Breast epithelium (tissue), 4 donors: ENCODE measurements around the gene LRIF1. TPM values are rescaled to one million over a fixed set of nuclear protein-coding genes. Genes with fewer than 3 reads are reported as not detected.

Source experiments
- DNase-seq, 2 donors: peaks; one replicate each; pipeline ENCODE4 v3.0.0-alpha.2; 2019; ENCODE audit warnings: low spot score in 2 of 2
- H3K27ac ChIP-seq, 2 donors: fragments of 200-600 bp; sonication (generic) in 1 of 2; one replicate each; pipeline ENCODE4 v1.5.1; 2016 to 2019; ENCODE audit warnings: mild to moderate bottlenecking in 1 of 2
- H3K27me3 ChIP-seq, 2 donors: fragments of 200-600 bp; sonication (generic) in 1 of 2; one replicate each; pipeline versions ENCODE4 v1.5.1 to v1.6.0; 2017 to 2019; ENCODE audit warnings: control low read depth in 1 of 2, mild to moderate bottlenecking in 1 of 2
- H3K36me3 ChIP-seq: fragments of 200-600 bp; one replicate; pipeline ENCODE4 v1.5.1; 2019
- H3K4me1 ChIP-seq, 2 donors: fragments of 200-600 bp; sonication (generic); one replicate each; pipeline ENCODE4 v1.5.1; 2016 to 2019; ENCODE audit warnings: control low read depth in 1 of 2
- H3K4me3 ChIP-seq, 3 donors: fragments of 200-600 bp; sonication (generic); 1 replicate in 2 of 3; 2 replicates in 1 of 3; pipeline ENCODE4 v1.5.1; 2016 to 2019; ENCODE audit warnings: mild to moderate bottlenecking in 3 of 3, moderate library complexity in 2 of 3
- H3K9me3 ChIP-seq, 2 donors: fragments of 200-600 bp; sonication (generic) in 1 of 2; one replicate each; pipeline ENCODE4 v1.5.1; 2016 to 2019; ENCODE audit warnings: control low read depth in 1 of 2
- CTCF ChIP-seq, 3 donors: fragments of 450-650 bp; IDR thresholded peaks; one replicate each; pipeline ENCODE4 v1.5.1; 2016 to 2017; ENCODE audit warnings: antibody characterized with exemption in 3 of 3, mild to moderate bottlenecking in 3 of 3, moderate library complexity in 3 of 3
- POLR2A ChIP-seq: fragments of 450-650 bp; IDR thresholded peaks from one replicate; pipeline ENCODE4 v1.6.1; 2016; ENCODE audit warnings: antibody characterized with exemption, mild to moderate bottlenecking, moderate library complexity
- POLR2AphosphoS5 ChIP-seq, 3 donors: sonication (generic); formaldehyde crosslinking; IDR thresholded peaks; one replicate each; pipeline ENCODE4 v1.6.1; 2017; ENCODE audit warnings: antibody characterized with exemption in 3 of 3
- intact Hi-C: fragments of 100-400 bp; cut with DNase I; formaldehyde crosslinking; loops from one replicate; pipeline ENCODE4 v1.15.1; 2023; ENCODE audit warnings: low total_unique reads
- total RNA-seq, 3 donors: library from RNA; depleted of rRNA; stranded (reverse); fragments of >200 nt; gene quantifications; one replicate each; pipeline ENCODE4 v1.1.0, GENCODE V29; 2016

The LRIF1 gene
- total RNA-seq, 3 donors from 2014 or later: 9.5 to 17.0 (median 9.8) TPM

- Histone ChIP-seq H3K9me3 (no peaks in the 10 kb centered on the region), H3K4me1 (no peaks in the 10 kb centered on the region), H3K27ac (no peak overlapping the region), H3K4me3 (no peak overlapping the region), H3K36me3 (no peaks in the 10 kb centered on the region), H3K27me3 (no peaks in the 10 kb centered on the region)
- no peak for TF ChIP-seq POLR2AphosphoS5 (IDR thresholded peaks at IDR 0.05)
- no peak for TF ChIP-seq POLR2A
- no peak for TF ChIP-seq CTCF (IDR thresholded peaks at IDR 0.05)
- intact Hi-C loops: no loop called here
- DNase-seq: no peak
Measured at GRCh38 chr1:110903853-110904500, 59.7 kb downstream of the LRIF1 start.

- TF ChIP-seq POLR2AphosphoS5 (IDR thresholded peaks at IDR 0.05): no peak
- TF ChIP-seq POLR2A: no peak
- no peak for TF ChIP-seq CTCF (IDR thresholded peaks at IDR 0.05)
- no peaks in the 10 kb centered on the region for H3K9me3 ChIP-seq
- no peak for DNase-seq
- no peaks in the 10 kb centered on the region for H3K4me1 ChIP-seq
- no peak overlapping the region for H3K4me3 ChIP-seq
- no peaks in the 10 kb centered on the region for H3K36me3 ChIP-seq
- no peaks in the 10 kb centered on the region for H3K27me3 ChIP-seq
- H3K27ac ChIP-seq: no peak overlapping the region
- intact Hi-C loops: no loop called here
Measured at GRCh38 chr1:110902820-110903463, 60.8 kb downstream of the LRIF1 start.

- no peaks in the 10 kb centered on the region for H3K36me3 ChIP-seq
- DNase-seq: no peak
- no peak for TF ChIP-seq CTCF (IDR thresholded peaks at IDR 0.05)
- TF ChIP-seq POLR2AphosphoS5 (IDR thresholded peaks at IDR 0.05): no peak
- no peak overlapping the region for H3K27ac ChIP-seq
- H3K27me3 ChIP-seq: no peaks in the 10 kb centered on the region
- H3K4me1 ChIP-seq: no peaks in the 10 kb centered on the region
- intact Hi-C loops: no loop called here
- H3K9me3 ChIP-seq: no peaks in the 10 kb centered on the region
- H3K4me3 ChIP-seq: no peak overlapping the region
Measured at GRCh38 chr1:110899458-110899843, 64.3 kb downstream of the LRIF1 start.

GRCh38 chr1:110898734-110899457 lies 64.8 kb downstream of the LRIF1 start:
- DNase-seq: no peak
- no peaks in the 10 kb centered on the region for H3K9me3 ChIP-seq
- intact Hi-C loops: loop anchor here (1.0 kb wide), 1 partner anchor 17 kb away; no protein-coding TSS in a partner anchor
- TF ChIP-seq POLR2A: no peak
- TF ChIP-seq CTCF (IDR thresholded peaks at IDR 0.05): no peak
- no peaks in the 10 kb centered on the region for H3K36me3 ChIP-seq
- H3K4me3 ChIP-seq: no peak overlapping the region
- H3K27ac ChIP-seq: no peak overlapping the region
- H3K27me3 ChIP-seq: no peaks in the 10 kb centered on the region
- H3K4me1 ChIP-seq: no peaks in the 10 kb centered on the region

GRCh38 chr1:110897681-110898080 lies 66.0 kb downstream of the LRIF1 start:
- intact Hi-C loops: loop anchor here (1.0 kb wide), 1 partner anchor 15 kb away; no protein-coding TSS in a partner anchor
- TF ChIP-seq POLR2A: no peak
- no peak for TF ChIP-seq POLR2AphosphoS5 (IDR thresholded peaks at IDR 0.05)
- no peak for TF ChIP-seq CTCF (IDR thresholded peaks at IDR 0.05)
- no peak for DNase-seq

More at GRCh38 chr1:110897681-110898080, 66.0 kb downstream of the LRIF1 start:
- H3K36me3 ChIP-seq: no peaks in the 10 kb centered on the region
- no peak overlapping the region for H3K27ac ChIP-seq
- H3K4me3 ChIP-seq: no peak overlapping the region
- H3K9me3 ChIP-seq: no peaks in the 10 kb centered on the region
- H3K4me1 ChIP-seq: no peaks in the 10 kb centered on the region
- H3K27me3 ChIP-seq: no peaks in the 10 kb centered on the region
